BLaER1 (cell line): Measurements from ENCODE around the gene RNMT.
A peak's percentile ranks its signal among the peaks of the same experiment; 100 is the strongest.

Source experiments
- H3K27ac ChIP-seq: shearing (Covaris generic); formaldehyde crosslinking; 2 replicates; pipeline ENCODE4 v1.8.1; 2022
- H3K27me3 ChIP-seq: shearing (Covaris generic); formaldehyde crosslinking; 2 replicates; pipeline ENCODE4 v1.8.1; 2022
- H3K36me3 ChIP-seq: shearing (Covaris generic); formaldehyde crosslinking; 2 replicates; pipeline ENCODE4 v1.8.1; 2022
- H3K4me1 ChIP-seq: shearing (Covaris generic); formaldehyde crosslinking; 2 replicates; pipeline ENCODE4 v1.8.1; 2022
- H3K4me2 ChIP-seq: shearing (Covaris generic); formaldehyde crosslinking; 2 replicates; pipeline ENCODE4 v1.8.1; 2022
- H3K4me3 ChIP-seq: shearing (Covaris generic); formaldehyde crosslinking; 2 replicates; pipeline ENCODE4 v1.8.1; 2022
- H3K9ac ChIP-seq: shearing (Covaris generic); formaldehyde crosslinking; 2 replicates; pipeline ENCODE4 v1.8.1; 2022
- H3K9me3 ChIP-seq: shearing (Covaris generic); formaldehyde crosslinking; 2 replicates; pipeline ENCODE4 v1.8.1; 2022
- H4K20me1 ChIP-seq: shearing (Covaris generic); formaldehyde crosslinking; 2 replicates; pipeline ENCODE4 v1.8.1; 2022
- Cebpa-rat ChIP-seq: shearing (Covaris generic); IDR thresholded peaks from 2 replicates; pipeline ENCODE4 v1.8.1; 2022

RNMT gene

GRCh38 chr18:13703899-13704298 is 22.6 kb upstream of the RNMT start:
- Histone ChIP-seq H4K20me1 (no peaks in the 10 kb centered on the region), H3K9ac (no peak overlapping the region), H3K9me3 (peaks cover 100% of the 10 kb centered on the region), H3K4me3 (no peak overlapping the region), H3K27ac (no peak overlapping the region), H3K4me1 (no peaks in the 10 kb centered on the region), H3K36me3 (peaks cover 78% of the 10 kb centered on the region), H3K27me3 (no peaks in the 10 kb centered on the region), H3K4me2 (no peak overlapping the region)
- no peak for TF ChIP-seq Cebpa-rat

GRCh38 chr18:13710414-13710831 is 16.1 kb upstream of the RNMT start:
- H3K27ac ChIP-seq = no peak overlapping the region
- TF ChIP-seq Cebpa-rat = no peak

GRCh38 chr18:13712400-13713131 is 13.9 kb upstream of the RNMT start:
- H3K9ac ChIP-seq = no peak overlapping the region
- no peak overlapping the region for H3K4me2 ChIP-seq
- H3K27ac ChIP-seq = no peak overlapping the region
- H3K4me3 ChIP-seq = no peak overlapping the region
- no peaks in the 10 kb centered on the region for H3K4me1 ChIP-seq
- H3K27me3 ChIP-seq = no peaks in the 10 kb centered on the region
- H4K20me1 ChIP-seq = peaks cover 22% of the 10 kb centered on the region; the same call in 1 of the 2 replicates
- TF ChIP-seq Cebpa-rat = no peak
- peaks cover 59% of the 10 kb centered on the region for H3K9me3 ChIP-seq
- H3K36me3 ChIP-seq = peaks cover 57% of the 10 kb centered on the region

More at GRCh38 chr18:13710414-13710831, 16.1 kb upstream of the RNMT start:
- Histone ChIP-seq H4K20me1 (peaks cover 13% of the 10 kb centered on the region; the same call in 1 of the 2 replicates), H3K27me3 (no peaks in the 10 kb centered on the region), H3K36me3 (peaks cover 63% of the 10 kb centered on the region), H3K4me2 (no peak overlapping the region), H3K4me1 (no peaks in the 10 kb centered on the region), H3K4me3 (no peak overlapping the region), H3K9me3 (peaks cover 64% of the 10 kb centered on the region), H3K9ac (no peak overlapping the region)

- peaks cover 54% of the 10 kb centered on the region for H3K36me3 ChIP-seq
- H3K9ac ChIP-seq = no peak overlapping the region
- no peak overlapping the region for H3K4me3 ChIP-seq
- H3K9me3 ChIP-seq = peaks cover 57% of the 10 kb centered on the region
- no peak overlapping the region for H3K4me2 ChIP-seq
- H3K4me1 ChIP-seq = no peaks in the 10 kb centered on the region
- H3K27ac ChIP-seq = no peak overlapping the region
- TF ChIP-seq Cebpa-rat = no peak
- no peaks in the 10 kb centered on the region for H3K27me3 ChIP-seq
- H4K20me1 ChIP-seq = peaks cover 22% of the 10 kb centered on the region; the same call in 1 of the 2 replicates
Observed at GRCh38 chr18:13713455-13714055, 12.9 kb upstream of the RNMT start.

- no peak for TF ChIP-seq Cebpa-rat
- Histone ChIP-seq H3K4me1 (no peaks in the 10 kb centered on the region), H3K36me3 (peaks cover 45% of the 10 kb centered on the region)
Observed at GRCh38 chr18:13715330-13715729, 11.1 kb upstream of the RNMT start.

GRCh38 chr18:13716916-13717315 is 9.6 kb upstream of the RNMT start:
- H3K4me2 ChIP-seq = no peak overlapping the region
- peaks cover 24% of the 10 kb centered on the region for H3K9me3 ChIP-seq
- peaks cover 52% of the 10 kb centered on the region for H3K36me3 ChIP-seq
- peaks cover 48% of the 10 kb centered on the region; the same call in 1 of the 2 replicates for H4K20me1 ChIP-seq
- no peaks in the 10 kb centered on the region for H3K4me1 ChIP-seq
- no peak for TF ChIP-seq Cebpa-rat
- H3K4me3 ChIP-seq = no peak overlapping the region
- no peak overlapping the region for H3K9ac ChIP-seq
- H3K27ac ChIP-seq = no peak overlapping the region
- H3K27me3 ChIP-seq = no peaks in the 10 kb centered on the region

More at GRCh38 chr18:13715330-13715729, 11.1 kb upstream of the RNMT start:
- H3K9me3 ChIP-seq = peaks cover 40% of the 10 kb centered on the region
- H3K9ac ChIP-seq = no peak overlapping the region
- H4K20me1 ChIP-seq = peaks cover 34% of the 10 kb centered on the region; the same call in 1 of the 2 replicates
- H3K4me3 ChIP-seq = no peak overlapping the region
- no peak overlapping the region for H3K27ac ChIP-seq
- H3K4me2 ChIP-seq = no peak overlapping the region
- H3K27me3 ChIP-seq = no peaks in the 10 kb centered on the region

GRCh38 chr18:13720123-13720522 is 6.3 kb upstream of the RNMT start:
- Histone ChIP-seq H3K4me2 (no peak overlapping the region), H3K27ac (no peak overlapping the region), H3K36me3 (peaks cover 52% of the 10 kb centered on the region), H3K9ac (no peak overlapping the region), H4K20me1 (peaks cover 67% of the 10 kb centered on the region), H3K4me3 (no peak overlapping the region), H3K27me3 (no peaks in the 10 kb centered on the region), H3K9me3 (peaks cover 24% of the 10 kb centered on the region), H3K4me1 (peaks cover 13% of the 10 kb centered on the region)
- TF ChIP-seq Cebpa-rat = no peak

- no peak overlapping the region for H3K4me3 ChIP-seq
- peaks cover 18% of the 10 kb centered on the region for H3K4me1 ChIP-seq
- no peak for TF ChIP-seq Cebpa-rat
- no peaks in the 10 kb centered on the region for H3K27me3 ChIP-seq
- peaks cover 24% of the 10 kb centered on the region for H3K9me3 ChIP-seq
- H3K27ac ChIP-seq = no peak overlapping the region
- peaks cover 52% of the 10 kb centered on the region for H3K36me3 ChIP-seq
- H3K9ac ChIP-seq = no peak overlapping the region
- H3K4me2 ChIP-seq = no peak overlapping the region
- peaks cover 64% of the 10 kb centered on the region for H4K20me1 ChIP-seq
Observed at GRCh38 chr18:13720847-13721246, 5.6 kb upstream of the RNMT start.

GRCh38 chr18:13725566-13726231 is 774 bp upstream of the RNMT start:
- peaks cover 77% of the 10 kb centered on the region for H4K20me1 ChIP-seq
- peaks cover 25% of the 10 kb centered on the region for H3K36me3 ChIP-seq
- no peak for TF ChIP-seq Cebpa-rat

GRCh38 chr18:13726972-13727331 is 479 bp downstream of the RNMT start:
- Histone ChIP-seq H3K4me1 (peaks cover 36% of the 10 kb centered on the region), H3K9ac (peak overlapping the region; percentile 91), H3K4me3 (peak overlapping the region; percentile 97), H3K27me3 (no peaks in the 10 kb centered on the region), H3K9me3 (no peaks in the 10 kb centered on the region; the same call in 1 of the 2 replicates), H3K36me3 (peaks cover 18% of the 10 kb centered on the region), H3K27ac (peak overlapping the region; percentile 84), H3K4me2 (peak overlapping the region; percentile 91), H4K20me1 (peaks cover 78% of the 10 kb centered on the region)
- no peak for TF ChIP-seq Cebpa-rat

More at GRCh38 chr18:13725566-13726231, 774 bp upstream of the RNMT start:
- H3K4me3 ChIP-seq = peak overlapping the region; percentile 97
- H3K27ac ChIP-seq = peak overlapping the region; percentile 84
- H3K9me3 ChIP-seq = no peaks in the 10 kb centered on the region; the same call in 1 of the 2 replicates
- H3K9ac ChIP-seq = peak overlapping the region; percentile 91
- no peaks in the 10 kb centered on the region for H3K27me3 ChIP-seq
- H3K4me2 ChIP-seq = peak overlapping the region; percentile 93
- H3K4me1 ChIP-seq = peaks cover 36% of the 10 kb centered on the region
